ENCODE results near the gene LARGE1. TPM values are rescaled to one million over a fixed set of nuclear protein-coding genes. Genes with fewer than 3 reads are reported as not detected.

LARGE1 gene
- polyA plus RNA-seq, 3 donors = 0.05 to 0.13 TPM; not detected in 1

DNA sequence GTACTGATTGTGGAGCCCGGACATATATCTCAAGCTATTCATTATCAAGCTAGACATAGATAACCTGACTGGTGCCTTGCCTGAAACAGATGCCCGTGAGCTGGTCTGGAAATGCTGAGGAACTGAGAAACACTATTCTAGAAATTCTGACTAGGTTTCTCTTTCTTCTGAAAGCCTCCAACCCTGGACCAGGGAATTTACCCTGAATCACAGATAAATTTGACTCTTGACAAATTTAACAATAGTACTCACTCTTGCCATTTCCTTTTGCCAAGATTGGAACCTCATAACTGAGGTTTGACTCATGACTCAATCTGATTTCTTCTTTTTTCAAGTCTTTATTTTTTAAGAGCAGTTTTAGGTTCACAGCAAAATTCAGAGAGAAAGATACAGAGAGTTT, 672.5 kb downstream of the LARGE1 start:
- H4K20me1 ChIP-seq (ENCODE audit: insufficient read depth, low read length) = no peaks in the 10 kb centered on the region
- no peak overlapping the region for H3K4me3 ChIP-seq (replicated peaks in 1 of 3; ENCODE audit: low read depth in 2 of 3, low read length in 3 of 3)
- Mint-ChIP-seq H3K9me3 (peaks cover 0 to 14% (median 11%) of the 10 kb centered on the region in 7 donors), H3K4me3 (no peak overlapping the region), H3K27ac (no peak overlapping the region), H3K4me1 (no peaks in the 10 kb centered on the region), H3K36me3 (no peaks in the 10 kb centered on the region), H3K27me3 (ENCODE audit: low read depth in 3 of 3) (peaks cover 0 to 3% (median 0%) of the 10 kb centered on the region in 3 donors)
- no peak overlapping the region for H3K27ac ChIP-seq (ENCODE audit: low read depth in 1 of 2, low read length in 2 of 2)
- H3K36me3 ChIP-seq (replicated peaks in 1 of 2; ENCODE audit: control insufficient read depth in 1 of 2, insufficient read depth in 2 of 2, low read length in 2 of 2) = no peaks in the 10 kb centered on the region
- H3K4me1 ChIP-seq (ENCODE audit: control insufficient read depth in 1 of 2, insufficient read depth in 2 of 2, low read length in 2 of 2) = no peaks in the 10 kb centered on the region
- WGBS (ENCODE audit: insufficient coverage) = 100% methylated on average over 1 of the region's 2 CpGs
- DNase-seq = no peak
- no peaks in the 10 kb centered on the region for H3K79me2 ChIP-seq (ENCODE audit: insufficient read depth, low read length)
- peaks cover 0 to 3% of the 10 kb centered on the region in 2 donors for H3K9me3 ChIP-seq (replicated peaks in 1 of 2; ENCODE audit: control insufficient read depth in 1 of 2, insufficient read depth in 1 of 2, low read length in 2 of 2)
- intact Hi-C loops (cut with micrococcal nuclease) = no loop called here
- H3K9ac ChIP-seq (ENCODE audit: insufficient read depth, low read length, poor library complexity, severe bottlenecking) = no peak overlapping the region
- H3K27me3 ChIP-seq (ENCODE audit: control insufficient read depth in 2 of 2, insufficient read depth in 2 of 2, low read length in 2 of 2) = no peaks in the 10 kb centered on the region
- H2AFZ ChIP-seq (ENCODE audit: insufficient read depth, low read depth, low read length, poor library complexity, severe bottlenecking) = no peak overlapping the region
- TF ChIP-seq, protein P1, sequence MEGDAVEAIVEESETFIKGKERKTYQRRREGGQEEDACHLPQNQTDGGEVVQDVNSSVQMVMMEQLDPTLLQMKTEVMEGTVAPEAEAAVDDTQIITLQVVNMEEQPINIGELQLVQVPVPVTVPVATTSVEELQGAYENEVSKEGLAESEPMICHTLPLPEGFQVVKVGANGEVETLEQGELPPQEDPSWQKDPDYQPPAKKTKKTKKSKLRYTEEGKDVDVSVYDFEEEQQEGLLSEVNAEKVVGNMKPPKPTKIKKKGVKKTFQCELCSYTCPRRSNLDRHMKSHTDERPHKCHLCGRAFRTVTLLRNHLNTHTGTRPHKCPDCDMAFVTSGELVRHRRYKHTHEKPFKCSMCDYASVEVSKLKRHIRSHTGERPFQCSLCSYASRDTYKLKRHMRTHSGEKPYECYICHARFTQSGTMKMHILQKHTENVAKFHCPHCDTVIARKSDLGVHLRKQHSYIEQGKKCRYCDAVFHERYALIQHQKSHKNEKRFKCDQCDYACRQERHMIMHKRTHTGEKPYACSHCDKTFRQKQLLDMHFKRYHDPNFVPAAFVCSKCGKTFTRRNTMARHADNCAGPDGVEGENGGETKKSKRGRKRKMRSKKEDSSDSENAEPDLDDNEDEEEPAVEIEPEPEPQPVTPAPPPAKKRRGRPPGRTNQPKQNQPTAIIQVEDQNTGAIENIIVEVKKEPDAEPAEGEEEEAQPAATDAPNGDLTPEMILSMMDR (IDR thresholded peaks at IDR 0.05) = no peak
- no peak overlapping the region for H3K4me2 ChIP-seq (replicated peaks; ENCODE audit: extremely low read depth, low read length, poor library complexity, severe bottlenecking)

DNA sequence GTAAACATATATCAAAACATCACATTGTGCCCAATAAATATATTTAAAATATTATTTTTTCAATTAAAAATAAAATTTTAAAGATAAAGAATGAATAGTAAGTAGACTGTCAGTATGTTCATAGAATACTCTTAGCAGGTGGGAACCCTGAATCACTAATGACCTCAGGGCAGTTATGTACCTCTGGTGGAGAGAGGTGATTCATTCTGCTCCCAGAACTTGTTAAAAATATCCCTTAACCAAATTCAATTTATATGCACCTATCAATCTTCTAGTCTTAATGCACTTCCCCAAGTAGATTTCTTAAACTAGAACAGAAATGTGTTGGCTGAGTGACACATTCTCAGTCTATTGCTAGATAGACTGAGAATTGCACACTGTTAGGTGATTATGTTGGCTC, 678.2 kb downstream of the LARGE1 start:
- no peaks in the 10 kb centered on the region for H3K36me3 Mint-ChIP-seq
- Histone ChIP-seq H2AFZ (ENCODE audit: insufficient read depth, low read depth, low read length, poor library complexity, severe bottlenecking) (no peak overlapping the region), H3K9me3 (replicated peaks in 1 of 2; ENCODE audit: control insufficient read depth in 1 of 2, insufficient read depth in 1 of 2, low read length in 2 of 2) (peaks cover 0 to 3% of the 10 kb centered on the region in 2 donors), H3K4me3 (replicated peaks in 1 of 3; ENCODE audit: low read depth in 2 of 3, low read length in 3 of 3) (no peak overlapping the region), H3K9ac (ENCODE audit: insufficient read depth, low read length, poor library complexity, severe bottlenecking) (no peak overlapping the region), H3K36me3 (replicated peaks in 1 of 2; ENCODE audit: control insufficient read depth in 1 of 2, insufficient read depth in 2 of 2, low read length in 2 of 2) (no peaks in the 10 kb centered on the region), H3K4me1 (ENCODE audit: control insufficient read depth in 1 of 2, insufficient read depth in 2 of 2, low read length in 2 of 2) (no peaks in the 10 kb centered on the region), H3K4me2 (replicated peaks; ENCODE audit: extremely low read depth, low read length, poor library complexity, severe bottlenecking) (no peak overlapping the region), H4K20me1 (ENCODE audit: insufficient read depth, low read length) (no peaks in the 10 kb centered on the region), H3K79me2 (ENCODE audit: insufficient read depth, low read length) (no peaks in the 10 kb centered on the region), H3K27ac (ENCODE audit: low read depth in 1 of 2, low read length in 2 of 2) (no peak overlapping the region), H3K27me3 (ENCODE audit: control insufficient read depth in 2 of 2, insufficient read depth in 2 of 2, low read length in 2 of 2) (no peaks in the 10 kb centered on the region)
- H3K27ac Mint-ChIP-seq = no peak overlapping the region
- DNase-seq = no peak
- TF ChIP-seq, protein P1 (IDR thresholded peaks at IDR 0.05) = no peak
- intact Hi-C loops (cut with micrococcal nuclease) = no loop called here
- peaks cover 0 to 21% (median 9%) of the 10 kb centered on the region in 7 donors for H3K9me3 Mint-ChIP-seq
- no peak overlapping the region for H3K4me3 Mint-ChIP-seq
- no peaks in the 10 kb centered on the region for H3K4me1 Mint-ChIP-seq
- peaks cover 1 to 2% (median 2%) of the 10 kb centered on the region in 3 donors for H3K27me3 Mint-ChIP-seq (ENCODE audit: low read depth in 3 of 3)
